IPS DF 6.9 (cell line): ENCODE results near the gene FAM13C.

Experiments used
- DNase-seq: peaks from one replicate; pipeline ENCODE4 v3.0.0-alpha.2; 2013; ENCODE audit warnings: low read depth, low spot score
- H3K27ac ChIP-seq: one replicate; pipeline ENCODE4 v1.5.1; 2013; ENCODE audit warnings: low read length, control low read depth
- H3K27me3 ChIP-seq: 2 replicates; pipeline ENCODE4 v1.6.1; 2013; ENCODE audit warnings: mild to moderate bottlenecking, low read length; ENCODE audit not compliant: control insufficient read depth, insufficient read depth
- H3K36me3 ChIP-seq: 2 replicates; pipeline ENCODE4 v1.6.1; 2013; ENCODE audit warnings: low read length; ENCODE audit not compliant: control insufficient read depth, insufficient read depth
- H3K4me1 ChIP-seq: 2 replicates; pipeline ENCODE4 v1.6.1; 2013; ENCODE audit warnings: low read length; ENCODE audit not compliant: control insufficient read depth, insufficient read depth
- H3K4me3 ChIP-seq: 2 replicates; pipeline ENCODE4 v1.5.1; 2013; ENCODE audit warnings: mild to moderate bottlenecking, low read length
- H3K9me3 ChIP-seq: 2 replicates; pipeline ENCODE4 v1.6.1; 2013; ENCODE audit warnings: low read length, inconsistent platforms; ENCODE audit not compliant: control insufficient read depth, insufficient read depth
- WGBS: extraction: QIAGEN DNeasy Blood & Tissue Kit; methylation state at CpG from one replicate; pipeline ENCODE4 v1.1.7; 2013; ENCODE audit warnings: mixed read lengths, missing lambda C conversion rate; ENCODE audit not compliant: insufficient read length, insufficient coverage; 5-methylcytosine and 5-hydroxymethylcytosine counted together

The FAM13C gene

DNA sequence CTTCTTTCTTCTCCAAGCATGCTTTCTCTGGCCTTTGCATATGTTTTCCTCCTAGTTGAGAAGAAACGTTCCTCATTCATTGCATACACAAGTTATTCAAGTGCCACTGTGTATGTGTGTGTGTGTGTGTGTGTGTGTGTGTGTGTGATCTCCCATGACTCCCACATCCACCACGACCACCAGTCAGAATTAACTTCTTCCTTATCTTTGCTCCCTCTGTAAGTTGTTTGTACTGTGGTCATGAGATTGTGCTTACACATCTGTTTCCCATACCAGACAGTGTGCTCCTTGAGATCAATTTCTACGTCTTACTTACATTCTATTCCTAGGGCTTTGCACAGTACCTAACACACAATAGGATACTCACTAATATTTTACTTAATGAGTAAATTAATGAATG is 22.4 kb upstream of the FAM13C start:
- Histone ChIP-seq H3K36me3 (no peaks in the 10 kb centered on the region), H3K27me3 (no peaks in the 10 kb centered on the region), H3K9me3 (no peaks in the 10 kb centered on the region), H3K27ac (no peak overlapping the region), H3K4me1 (no peaks in the 10 kb centered on the region), H3K4me3 (no peak overlapping the region)
- WGBS: no CpG with 5 or more reads among the region's 3 CpGs
- DNase-seq: no peak

DNA sequence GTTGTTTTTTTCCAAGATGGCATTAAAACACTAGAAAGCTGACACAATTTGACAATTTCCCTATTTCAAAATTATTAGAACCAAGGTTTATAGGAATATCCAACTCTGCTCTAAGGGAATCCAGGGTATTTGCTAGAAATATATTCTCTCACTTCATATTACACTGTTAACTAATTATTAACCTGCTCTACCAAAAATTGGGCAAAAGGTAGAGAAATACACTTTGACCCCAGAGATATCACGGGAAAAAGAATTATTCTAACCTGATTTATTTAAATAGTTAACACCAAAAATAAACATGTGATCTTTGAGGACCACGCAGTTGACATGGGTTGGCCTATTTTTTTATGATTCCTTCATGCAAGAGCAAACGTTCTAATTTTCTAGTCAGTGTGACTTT is 21.6 kb upstream of the FAM13C start:
- no peaks in the 10 kb centered on the region for H3K9me3 ChIP-seq
- H3K27ac ChIP-seq: no peak overlapping the region
- DNase-seq: no peak
- no peak overlapping the region for H3K4me3 ChIP-seq
- H3K27me3 ChIP-seq: no peaks in the 10 kb centered on the region
- H3K4me1 ChIP-seq: no peaks in the 10 kb centered on the region
- no peaks in the 10 kb centered on the region for H3K36me3 ChIP-seq
- WGBS: no CpG with 5 or more reads among the region's 3 CpGs

DNA sequence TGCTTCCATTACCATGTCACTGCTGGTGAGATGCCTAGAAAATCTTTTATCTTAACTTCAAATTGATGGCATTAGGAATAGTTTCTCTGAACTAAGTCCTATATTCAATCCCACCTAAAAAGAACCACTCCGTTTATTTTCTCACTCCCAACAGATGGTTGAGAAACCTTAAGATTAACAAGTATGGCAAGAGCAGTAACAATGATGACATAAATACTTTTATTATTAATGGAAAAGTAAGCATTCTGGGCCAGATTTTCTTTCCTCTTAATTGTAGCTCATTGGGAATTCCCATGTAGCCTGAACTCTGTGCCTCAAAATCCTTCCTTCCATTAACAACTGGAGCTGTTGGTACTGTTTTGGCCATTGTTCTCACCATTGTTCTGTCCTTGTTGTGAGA is 21.1 kb upstream of the FAM13C start:
- no CpG with 5 or more reads among the region's 1 CpG for WGBS
- no peak for DNase-seq
- no peaks in the 10 kb centered on the region for H3K36me3 ChIP-seq
- no peaks in the 10 kb centered on the region for H3K27me3 ChIP-seq
- no peak overlapping the region for H3K27ac ChIP-seq
- H3K4me1 ChIP-seq: no peaks in the 10 kb centered on the region
- H3K9me3 ChIP-seq: no peaks in the 10 kb centered on the region
- H3K4me3 ChIP-seq: no peak overlapping the region

DNA sequence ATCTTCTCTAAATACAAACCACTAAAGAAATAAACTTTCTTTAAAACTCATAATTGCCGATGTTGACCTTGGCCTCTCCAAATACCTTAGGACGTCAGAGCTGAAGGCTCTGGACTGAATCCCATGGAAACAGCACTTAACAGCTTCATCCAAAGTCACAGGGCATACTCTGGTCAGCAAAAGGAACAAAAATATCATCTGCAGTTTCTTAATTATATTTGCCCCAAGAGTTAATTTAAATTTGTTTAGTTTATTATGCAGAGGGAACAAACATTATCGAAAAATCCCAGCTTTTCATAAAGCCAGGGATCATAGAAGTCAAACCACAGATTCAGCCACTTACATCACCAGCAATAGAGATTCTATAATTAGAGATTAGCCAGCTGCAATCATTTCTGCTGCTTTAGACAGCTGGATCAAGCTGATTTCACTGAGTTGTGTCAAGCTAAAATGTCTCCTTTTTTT is 20.5 kb upstream of the FAM13C start:
- no peak for DNase-seq
- no CpG with 5 or more reads among the region's 3 CpGs for WGBS
- no peaks in the 10 kb centered on the region for H3K27me3 ChIP-seq
- no peak overlapping the region for H3K27ac ChIP-seq
- no peaks in the 10 kb centered on the region for H3K4me1 ChIP-seq
- no peaks in the 10 kb centered on the region for H3K36me3 ChIP-seq
- no peaks in the 10 kb centered on the region for H3K9me3 ChIP-seq
- no peak overlapping the region for H3K4me3 ChIP-seq

DNA sequence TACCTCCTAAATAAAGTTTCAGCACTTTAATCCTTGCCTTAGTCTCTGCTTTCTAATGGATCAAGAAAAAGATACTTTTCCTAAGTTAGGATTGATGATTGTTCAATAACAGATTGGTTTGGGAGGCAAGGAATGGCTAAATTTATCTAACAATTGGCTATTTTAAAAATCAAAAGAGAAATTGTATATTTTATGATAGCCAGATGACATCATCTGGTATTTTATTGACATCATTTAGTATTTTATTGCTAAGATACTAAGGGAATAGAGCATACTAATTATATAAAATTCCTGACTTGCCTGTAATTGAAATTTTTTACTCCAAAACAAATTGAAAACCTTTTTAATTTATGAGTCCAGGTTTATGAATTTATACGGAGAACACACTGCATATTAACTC is 19.3 kb upstream of the FAM13C start:
- Histone ChIP-seq H3K4me1 (no peaks in the 10 kb centered on the region), H3K36me3 (no peaks in the 10 kb centered on the region), H3K9me3 (no peaks in the 10 kb centered on the region), H3K27me3 (no peaks in the 10 kb centered on the region), H3K4me3 (no peak overlapping the region), H3K27ac (no peak overlapping the region)
- no peak for DNase-seq
- WGBS: no CpG with 5 or more reads among the region's 1 CpG

DNA sequence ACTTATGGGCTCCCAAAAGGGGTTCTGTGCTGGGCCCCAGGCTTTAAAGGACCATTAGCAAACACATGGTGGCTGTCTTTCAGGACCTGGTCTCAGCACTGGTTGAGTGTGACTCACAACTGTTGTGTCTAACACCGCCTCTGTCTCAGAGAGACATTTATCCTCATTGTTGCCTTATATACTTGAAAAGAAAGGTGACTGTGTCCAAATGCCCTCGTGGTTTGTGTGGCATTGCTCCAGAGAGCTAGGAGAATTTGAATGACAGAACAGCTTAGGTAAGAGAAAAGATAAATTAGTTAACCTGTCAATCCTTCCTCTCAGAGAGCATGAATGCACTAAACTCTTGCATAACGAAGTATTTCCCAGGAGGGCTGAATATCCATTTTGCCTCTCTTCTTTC is 14.5 kb upstream of the FAM13C start:
- WGBS: no CpG with 5 or more reads among the region's 3 CpGs
- no peaks in the 10 kb centered on the region for H3K4me1 ChIP-seq
- H3K36me3 ChIP-seq: no peaks in the 10 kb centered on the region
- H3K27ac ChIP-seq: no peak overlapping the region
- no peak for DNase-seq
- no peak overlapping the region for H3K4me3 ChIP-seq
- no peaks in the 10 kb centered on the region for H3K9me3 ChIP-seq
- no peaks in the 10 kb centered on the region for H3K27me3 ChIP-seq

DNA sequence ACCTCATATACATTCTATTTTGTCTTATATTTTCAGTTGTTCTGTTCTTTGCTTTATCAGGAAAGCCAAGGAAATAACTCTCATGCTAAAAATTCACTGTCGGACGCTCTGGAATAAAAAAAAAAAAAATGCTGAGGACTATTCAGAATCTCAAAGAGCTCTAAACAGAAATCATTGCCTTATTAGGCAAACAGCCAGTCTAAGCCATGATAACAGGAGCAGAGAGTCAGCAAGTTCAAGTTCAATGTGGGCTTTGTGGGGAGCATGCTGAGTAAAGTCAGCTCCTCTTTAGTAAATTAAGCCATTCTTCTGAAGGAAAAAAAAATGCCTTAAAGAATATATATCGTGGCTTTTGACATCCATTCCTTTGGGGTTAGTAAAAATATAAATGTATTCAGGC is 13.6 kb upstream of the FAM13C start:
- no peak for DNase-seq
- Histone ChIP-seq H3K27ac (no peak overlapping the region), H3K27me3 (no peaks in the 10 kb centered on the region), H3K4me1 (no peaks in the 10 kb centered on the region), H3K4me3 (no peak overlapping the region), H3K36me3 (no peaks in the 10 kb centered on the region), H3K9me3 (no peaks in the 10 kb centered on the region)
- WGBS: no CpG with 5 or more reads among the region's 3 CpGs

DNA sequence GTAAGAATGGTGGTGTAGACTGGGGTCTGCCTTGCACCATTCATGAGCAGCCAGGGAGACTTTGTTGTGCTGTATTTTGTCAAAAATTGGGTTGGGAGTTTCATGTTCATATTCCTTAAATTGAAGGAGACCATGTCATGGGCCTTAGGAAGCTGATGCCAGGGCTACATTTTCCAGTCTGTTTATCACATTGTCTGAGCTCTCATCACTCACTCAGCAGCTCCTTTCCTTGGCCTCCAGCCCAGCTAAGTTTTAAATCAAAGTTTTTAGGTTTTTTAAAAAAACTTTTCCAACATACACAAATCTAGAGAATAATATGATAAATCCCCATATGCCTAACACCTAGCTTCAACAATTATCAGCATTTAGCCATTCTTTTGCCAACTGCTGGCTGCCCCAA is 12.6 kb upstream of the FAM13C start:
- DNase-seq: no peak
- H3K27ac ChIP-seq: no peak overlapping the region
- H3K36me3 ChIP-seq: no peaks in the 10 kb centered on the region
- H3K4me3 ChIP-seq: no peak overlapping the region
- no peaks in the 10 kb centered on the region for H3K9me3 ChIP-seq
- H3K4me1 ChIP-seq: no peaks in the 10 kb centered on the region
- H3K27me3 ChIP-seq: no peaks in the 10 kb centered on the region

DNA sequence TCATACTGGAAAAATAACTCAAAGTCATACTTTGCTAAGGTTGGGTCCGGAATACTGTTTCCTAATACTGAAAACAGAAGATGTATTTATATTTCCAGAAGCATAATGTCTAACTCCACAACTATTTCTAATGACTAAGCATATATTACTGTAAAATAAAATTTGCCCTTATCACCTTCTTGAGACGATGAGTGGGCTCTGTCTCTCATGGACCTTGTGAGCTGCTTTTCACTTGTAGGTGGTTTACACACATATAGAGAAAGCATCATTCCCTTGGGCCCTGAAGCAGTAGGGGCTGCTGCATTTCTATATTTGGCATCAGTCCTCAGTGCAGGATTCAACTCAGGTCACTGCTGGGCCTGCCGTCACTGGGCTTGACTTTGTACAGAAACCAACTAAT is 10.7 kb upstream of the FAM13C start:
- Histone ChIP-seq H3K9me3 (no peaks in the 10 kb centered on the region), H3K27me3 (no peaks in the 10 kb centered on the region), H3K4me1 (no peaks in the 10 kb centered on the region), H3K27ac (no peak overlapping the region), H3K4me3 (no peak overlapping the region), H3K36me3 (no peaks in the 10 kb centered on the region)
- no CpG with 5 or more reads among the region's 3 CpGs for WGBS
- no peak for DNase-seq

DNA sequence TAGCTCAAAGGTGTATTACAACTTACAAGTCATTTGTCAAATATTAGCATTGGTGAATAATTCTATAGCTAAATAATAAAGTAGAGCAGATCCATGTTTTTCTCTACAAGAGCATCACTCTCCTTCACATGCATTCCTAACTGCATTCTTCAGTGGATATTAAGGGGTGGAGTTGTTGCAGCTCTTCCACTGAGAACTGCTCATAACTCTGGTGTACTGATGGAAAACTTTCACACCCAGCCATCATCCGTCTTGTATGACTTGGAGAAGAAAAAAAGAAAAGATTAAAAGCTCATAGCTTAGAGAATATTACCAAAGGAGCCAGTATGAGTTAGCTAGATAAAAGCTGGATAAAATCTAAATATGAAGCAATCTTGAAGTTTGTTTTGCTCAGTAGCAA is 10.2 kb upstream of the FAM13C start:
- no peaks in the 10 kb centered on the region for H3K27me3 ChIP-seq
- no peak for DNase-seq
- no CpG with 5 or more reads among the region's 1 CpG for WGBS
- H3K27ac ChIP-seq: no peak overlapping the region
- H3K9me3 ChIP-seq: no peaks in the 10 kb centered on the region
- no peak overlapping the region for H3K4me3 ChIP-seq
- H3K36me3 ChIP-seq: no peaks in the 10 kb centered on the region
- no peaks in the 10 kb centered on the region for H3K4me1 ChIP-seq

DNA sequence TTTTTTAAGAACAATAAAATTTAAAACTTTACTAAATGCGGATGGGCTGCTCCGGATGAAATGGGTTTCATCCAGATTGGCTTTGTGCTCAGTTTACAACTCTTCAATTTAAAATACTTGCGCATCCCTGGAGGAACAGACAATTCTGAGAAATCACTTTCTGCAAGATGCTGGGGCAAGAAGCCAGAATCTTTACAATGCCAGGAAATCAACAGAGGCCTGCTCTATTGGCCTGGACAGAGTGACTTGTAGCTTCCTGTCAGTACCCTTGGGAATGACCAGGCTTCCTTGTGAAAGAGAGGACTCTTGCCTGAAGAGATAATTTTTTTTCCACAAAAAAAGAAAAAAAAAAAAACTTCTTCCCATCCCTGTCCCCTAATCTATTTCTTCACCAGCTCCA is 3.9 kb upstream of the FAM13C start:
- Histone ChIP-seq H3K27ac (no peak overlapping the region), H3K4me3 (no peak overlapping the region), H3K4me1 (no peaks in the 10 kb centered on the region; the same call in 1 of the 2 replicates), H3K36me3 (no peaks in the 10 kb centered on the region), H3K27me3 (peaks cover 5% of the 10 kb centered on the region; the same call in 1 of the 2 replicates), H3K9me3 (no peaks in the 10 kb centered on the region)
- DNase-seq: no peak
- WGBS: no CpG with 5 or more reads among the region's 3 CpGs
